HG03432 (cell line): ENCODE measurements around the gene PAOX.
"Not testable (repeated sequence)": the region's sequence is repeated elsewhere in the genome, so short reads cannot be mapped to it uniquely, and the experiment has no call there.

Experiments used
- ATAC-seq: cut with Tn5 transposase; IDR thresholded peaks from one replicate; pipeline ENCODE4 v1.9.1; 2021; ENCODE audit warnings: mild to moderate bottlenecking, moderate library complexity; ENCODE audit not compliant: unreplicated experiment

The PAOX gene

DNA sequence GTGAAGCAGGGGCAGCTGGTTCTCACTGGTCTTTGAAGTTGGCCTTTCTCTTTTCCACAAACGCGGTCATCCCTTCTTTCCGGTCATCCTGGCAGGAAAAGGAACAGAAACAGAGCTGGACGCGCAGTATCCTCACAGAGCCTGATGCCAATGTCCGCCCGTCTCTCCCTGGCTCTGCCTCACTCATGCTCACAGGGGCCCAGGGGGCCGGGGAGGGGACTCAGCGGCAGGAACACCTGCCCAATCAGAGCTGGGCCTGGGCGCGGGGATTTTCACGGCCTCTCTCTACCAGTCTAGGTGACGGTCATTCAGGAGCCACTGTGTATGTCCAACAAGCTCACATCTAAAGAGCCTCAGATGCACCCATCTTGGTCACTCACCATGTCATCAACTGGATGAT lies 16.2 kb upstream of the PAOX start:
- ATAC-seq = no peak

DNA sequence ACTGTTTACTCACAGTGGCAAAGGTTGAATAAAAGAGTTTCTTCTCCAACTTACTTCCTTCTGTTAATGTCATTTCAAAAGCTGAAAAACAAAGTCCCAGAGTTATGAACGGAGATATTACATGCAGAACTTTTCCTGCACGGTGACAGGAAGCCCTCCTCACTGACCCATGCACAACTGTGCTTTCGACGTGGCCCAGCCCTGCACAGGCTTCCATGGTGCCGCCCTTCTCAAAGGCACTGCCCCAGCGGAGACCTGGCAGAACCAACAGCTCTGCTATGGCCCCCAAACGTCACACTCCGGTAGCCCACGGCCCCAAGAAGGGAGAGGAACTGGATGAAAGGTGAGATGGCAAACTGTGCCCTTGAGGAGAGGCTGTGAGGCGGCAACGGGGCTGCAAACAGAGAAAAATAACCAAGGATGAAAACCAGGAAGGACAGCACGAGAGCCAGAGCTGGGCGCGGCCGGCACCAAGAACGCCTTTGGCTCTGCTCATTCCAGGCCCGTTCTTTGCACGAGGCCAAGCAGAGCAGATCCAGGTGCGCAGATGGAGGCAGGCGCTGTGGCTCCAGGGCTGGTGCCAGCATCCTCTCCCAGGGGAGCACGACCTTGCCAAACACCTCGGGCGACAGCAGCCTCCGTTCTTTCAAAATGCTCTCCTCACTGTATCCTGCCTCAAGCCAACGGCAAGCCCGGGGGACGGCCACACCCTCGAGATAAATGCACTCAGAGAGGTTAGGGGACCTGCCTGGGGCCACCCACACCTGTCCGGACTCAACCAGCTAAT lies 14.2 kb upstream of the PAOX start:
- ATAC-seq = no peak

- ATAC-seq = no peak
These were observed 13.5 kb upstream of the PAOX start for GRCh38 chr10:133365461-133366129.

GRCh38 chr10:133366130-133366478 lies 13.0 kb upstream of the PAOX start:
- ATAC-seq = no peak

DNA sequence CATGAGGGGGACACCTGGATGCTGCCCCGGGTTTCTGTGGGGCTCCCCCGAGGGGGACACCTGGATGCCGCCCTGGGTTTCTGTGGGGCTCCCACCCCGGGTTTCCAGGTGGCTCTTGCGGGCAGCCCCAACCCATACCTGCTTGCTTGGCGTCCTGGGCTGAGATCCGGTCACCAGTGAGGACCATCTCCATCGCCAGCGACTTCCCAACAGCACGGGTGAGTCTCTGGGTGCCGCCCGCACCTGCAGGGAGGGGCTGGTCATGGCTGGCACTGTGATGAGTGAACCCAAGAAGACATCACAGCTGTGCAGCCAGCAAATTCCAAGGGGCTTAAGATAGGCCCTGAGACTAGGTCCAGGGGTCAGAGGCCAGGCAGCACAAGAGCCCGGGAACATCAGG lies 12.3 kb upstream of the PAOX start:
- ATAC-seq = no peak

- ATAC-seq = not testable (repeated sequence)
These were observed 11.6 kb upstream of the PAOX start for GRCh38 chr10:133367461-133367860.

GRCh38 chr10:133368153-133368552 lies 10.9 kb upstream of the PAOX start:
- ATAC-seq = no peak

GRCh38 chr10:133370030-133370786 lies 8.9 kb upstream of the PAOX start:
- no peak for ATAC-seq

DNA sequence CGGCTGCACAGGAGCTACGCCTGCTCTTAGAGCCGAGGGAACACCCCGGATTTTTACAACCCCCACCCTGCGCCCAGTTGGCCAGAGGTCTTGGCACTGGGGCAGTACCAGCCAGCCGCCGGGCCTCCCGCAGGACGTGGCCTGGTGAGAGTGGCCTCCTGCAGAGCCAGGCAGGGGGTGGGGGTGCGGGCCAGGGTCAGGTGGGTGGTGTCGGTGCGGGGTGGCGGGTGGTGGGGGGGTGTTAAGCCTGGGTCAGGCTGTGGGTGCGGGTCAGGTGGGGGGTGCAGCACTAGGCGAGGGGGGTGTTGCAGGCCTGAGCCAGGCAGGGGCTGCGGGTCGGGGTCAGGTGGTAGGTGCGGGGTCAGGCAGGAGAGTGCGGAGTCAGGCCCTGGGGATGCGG lies 6.6 kb upstream of the PAOX start:
- ATAC-seq = no peak

DNA sequence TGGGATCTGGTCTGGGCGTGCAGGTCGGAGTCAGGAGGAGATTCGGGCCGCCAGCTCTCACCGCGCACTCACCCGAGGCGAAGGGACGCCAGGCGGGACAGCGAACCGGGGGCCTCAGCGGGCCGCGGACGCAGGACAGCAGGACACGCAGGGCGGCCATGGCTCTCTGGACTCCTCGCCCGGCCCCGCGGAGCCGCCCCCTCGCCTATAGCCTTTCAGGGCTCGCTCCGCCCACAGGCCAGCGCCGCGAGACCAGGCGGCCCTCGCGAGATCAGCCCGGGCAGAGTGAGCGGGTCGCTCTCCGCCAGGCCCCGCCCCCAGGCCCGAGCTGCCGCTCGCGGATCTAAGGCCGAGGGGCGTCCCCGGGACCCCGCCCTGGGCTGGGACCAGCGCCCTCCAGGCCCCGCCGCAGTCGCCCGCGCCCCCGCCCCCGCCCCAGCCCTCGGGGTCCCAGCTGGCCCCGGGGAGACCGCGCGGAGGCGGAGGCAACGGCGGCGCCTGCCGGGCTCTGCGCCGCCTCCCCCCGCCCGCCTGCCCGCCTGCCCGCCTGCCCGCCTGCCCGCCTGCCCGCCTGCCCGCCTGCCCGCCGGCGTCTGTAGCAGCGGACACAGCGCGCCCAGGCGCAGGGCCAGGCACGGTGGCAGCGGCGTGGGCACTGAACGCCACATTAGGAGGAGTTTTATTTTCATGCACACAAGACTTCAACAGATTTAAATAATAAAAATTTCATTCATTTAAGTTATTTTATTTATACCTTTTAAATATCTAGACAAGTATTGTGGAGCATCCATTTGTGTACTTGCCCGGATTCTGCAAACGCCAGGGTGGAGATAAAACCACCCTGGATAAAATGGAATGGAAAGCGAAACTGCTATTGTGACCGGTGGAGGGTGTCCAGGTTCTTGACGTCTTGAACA lies 5.6 kb upstream of the PAOX start, which contains the start of gene ECHS1:
Gene ECHS1, minus strand, starts transcription at position 181 of the 917 bp plus-strand sequence. Its CDS starts 21 bp downstream, at position 160.
- ATAC-seq = peak; percentile 93

- no peak for ATAC-seq
These were observed 3.5 kb upstream of the PAOX start for GRCh38 chr10:133375357-133376115.

DNA sequence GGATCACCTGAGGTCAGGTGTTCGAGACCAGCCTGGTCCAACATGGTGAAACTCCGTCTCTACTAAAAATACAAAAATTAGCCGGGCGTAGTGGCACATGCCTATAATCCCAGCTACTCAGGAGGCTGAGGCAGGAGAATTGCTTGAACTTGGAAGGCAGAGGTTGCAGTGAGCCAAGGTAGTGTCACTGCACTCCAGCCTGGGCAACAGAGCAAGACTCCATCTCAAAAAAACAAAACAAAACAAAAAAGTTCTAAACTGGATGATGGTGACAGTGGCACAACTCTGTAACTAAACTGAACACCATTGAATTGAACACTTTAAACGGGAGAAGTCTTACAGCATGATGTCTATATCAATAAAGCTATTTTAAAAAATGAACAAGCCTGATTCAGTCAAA lies 2.9 kb upstream of the PAOX start:
- ATAC-seq = not testable (repeated sequence)

DNA sequence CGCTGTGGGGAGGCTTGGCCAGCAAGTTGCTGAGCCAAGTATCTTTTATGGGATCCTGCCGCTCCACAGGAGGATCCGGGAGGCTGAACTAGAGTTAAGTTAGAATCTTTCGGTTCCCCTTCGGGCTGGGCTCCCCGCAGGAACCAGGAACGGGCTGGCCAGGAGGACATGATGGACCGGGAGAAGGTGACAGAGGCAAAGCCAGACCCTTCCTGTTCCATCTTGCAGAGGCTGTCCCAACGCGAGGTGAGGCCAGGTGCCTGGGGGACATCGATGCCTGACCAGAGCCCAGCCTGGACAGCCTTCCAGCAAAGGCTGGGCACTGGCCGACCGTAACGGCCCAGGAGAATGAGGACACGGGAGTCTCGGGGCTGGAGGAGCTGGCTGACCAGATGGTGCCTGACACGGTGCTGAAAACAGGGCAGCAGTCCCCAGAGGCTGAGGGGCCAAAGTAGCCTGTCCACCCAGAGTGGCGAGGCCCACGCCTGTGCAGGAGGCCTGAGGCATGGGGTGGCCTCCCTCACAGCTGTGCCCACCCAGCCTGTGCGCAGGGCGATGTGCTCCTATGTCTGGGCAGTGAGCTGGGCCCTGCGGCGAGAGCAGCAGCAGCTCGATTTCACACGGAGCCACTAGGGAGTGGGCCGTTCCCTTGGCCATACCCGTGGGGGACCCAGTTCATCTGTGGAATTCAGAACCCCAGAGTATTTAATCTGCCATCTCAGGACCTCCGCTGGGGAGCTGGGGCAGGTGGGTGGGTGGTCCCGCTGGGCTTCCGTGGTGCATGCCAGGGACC lies 1.8 kb upstream of the PAOX start:
- no peak for ATAC-seq

DNA sequence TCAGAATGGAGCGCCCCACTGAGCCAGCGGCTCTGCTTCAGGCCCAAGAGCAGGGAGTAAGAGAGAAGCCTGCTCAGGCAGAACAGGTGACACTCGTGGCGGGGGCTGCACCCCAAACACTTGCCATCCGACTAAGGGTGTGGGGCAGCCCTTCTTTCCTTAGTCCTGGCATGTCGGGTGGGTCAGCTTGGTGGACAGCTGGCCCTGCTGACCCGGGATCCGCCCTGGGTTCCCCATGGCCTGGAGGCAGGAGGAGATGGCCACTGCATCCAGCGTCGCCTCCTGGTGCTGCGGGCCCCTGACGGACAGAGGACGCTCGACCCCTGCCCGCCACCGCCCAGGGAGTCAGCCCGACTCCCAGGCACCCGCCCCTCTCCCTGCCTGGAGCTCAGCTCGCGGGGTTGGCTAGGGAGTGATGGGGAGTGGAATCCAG lies 1.2 kb upstream of the PAOX start:
- ATAC-seq = no peak

- peak; percentile 49 for ATAC-seq
These were observed 588 bp upstream of the PAOX start for GRCh38 chr10:133378251-133379096.

- no peak for ATAC-seq
These were observed 972 bp downstream of the PAOX start for GRCh38 chr10:133379801-133380666.

DNA sequence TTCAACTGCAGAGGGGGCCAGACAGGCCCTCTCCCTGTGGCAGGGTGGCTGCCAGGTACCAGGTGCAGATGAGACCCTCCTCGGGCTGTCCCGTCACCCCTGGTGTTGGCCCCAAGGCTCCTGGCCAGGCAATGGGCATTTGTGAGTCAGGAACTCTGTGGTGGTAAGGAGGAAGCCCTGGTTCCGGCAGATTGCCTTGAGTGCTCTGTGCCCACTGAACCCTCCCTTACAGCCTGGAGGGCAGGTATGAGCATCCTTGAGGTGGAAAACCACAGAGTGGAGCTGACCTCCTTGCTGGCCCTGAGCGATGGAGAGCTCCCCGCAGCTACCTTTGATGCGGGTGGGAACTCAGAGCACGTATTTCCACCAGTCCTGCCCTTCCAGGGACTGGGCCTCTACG lies 2.0 kb downstream of the PAOX start:
- ATAC-seq = no peak
